ENCODE measurements around the gene S100A2.

S100A2 gene

DNA sequence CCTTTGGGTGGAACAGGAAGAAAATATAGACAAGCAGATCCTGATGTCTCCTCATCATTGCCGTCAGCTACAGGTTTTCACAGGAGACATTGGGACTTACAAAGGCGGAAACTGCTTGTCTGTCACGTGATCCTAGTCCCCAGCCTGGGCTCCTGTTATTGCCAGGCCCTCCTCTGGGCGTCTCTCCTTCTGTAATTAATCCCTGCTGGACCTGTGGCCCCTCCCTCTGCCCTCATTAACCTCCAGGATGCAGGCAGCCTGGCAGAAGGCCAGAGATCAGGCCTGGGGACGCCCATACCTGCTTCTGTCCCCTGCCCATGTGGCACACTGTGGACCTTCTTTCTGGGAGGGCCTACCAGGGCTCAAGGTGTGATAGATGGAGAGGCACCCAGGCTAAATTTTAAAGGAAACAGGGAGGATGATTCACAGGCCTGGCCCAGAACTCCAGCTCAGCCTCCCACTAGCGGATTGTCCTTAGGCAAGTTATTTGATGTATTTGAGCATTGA, 27.3 kb downstream of the S100A2 start:
- peak; percentile 54 for DNase-seq (ENCODE audit: extremely low spot score)
- ChIA-PET POLR2A (interaction anchor here (1.8 kb wide), 1 partner anchor 28 kb away, joined by 9 read pairs; the partner anchor contains the start of gene S100A2), CTCF (interaction anchor here (0.6 kb wide), 2 partner anchors 27 to 82 kb away, joined by 4 to 5 read pairs; no protein-coding TSS in a partner anchor)
- TF ChIP-seq BHLHE40 (IDR thresholded peaks at IDR 0.05; ENCODE audit: borderline replicate concordance) (no peak), LEF1 (IDR thresholded peaks at IDR 0.05; ENCODE audit: borderline replicate concordance) (no peak), NFRKB (IDR thresholded peaks at IDR 0.05) (no peak), ELF4 (IDR thresholded peaks at IDR 0.05) (no peak), FOXA1 (IDR thresholded peaks at IDR 0.05) (no peak), HDGF (IDR thresholded peaks at IDR 0.05; ENCODE audit: borderline replicate concordance) (no peak), L3MBTL2 (conservative IDR thresholded peaks at IDR 0.05) (no peak)
- TF ChIP-seq, protein P1, sequence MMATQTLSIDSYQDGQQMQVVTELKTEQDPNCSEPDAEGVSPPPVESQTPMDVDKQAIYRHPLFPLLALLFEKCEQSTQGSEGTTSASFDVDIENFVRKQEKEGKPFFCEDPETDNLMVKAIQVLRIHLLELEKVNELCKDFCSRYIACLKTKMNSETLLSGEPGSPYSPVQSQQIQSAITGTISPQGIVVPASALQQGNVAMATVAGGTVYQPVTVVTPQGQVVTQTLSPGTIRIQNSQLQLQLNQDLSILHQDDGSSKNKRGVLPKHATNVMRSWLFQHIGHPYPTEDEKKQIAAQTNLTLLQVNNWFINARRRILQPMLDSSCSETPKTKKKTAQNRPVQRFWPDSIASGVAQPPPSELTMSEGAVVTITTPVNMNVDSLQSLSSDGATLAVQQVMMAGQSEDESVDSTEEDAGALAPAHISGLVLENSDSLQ (IDR thresholded peaks at IDR 0.05): no peak

GRCh38 chr1:153537376-153537730, 28.3 kb downstream of the S100A2 start:
- ChIA-PET CTCF (no interaction called here), POLR2A (interaction anchor here (1.3 to 1.8 kb wide), 2 partner anchors 29 to 96 kb away, joined by 3 to 9 read pairs; partner anchors contain the start of genes CHTOP and S100A2)
- no peak for DNase-seq (ENCODE audit: extremely low spot score)
- TF ChIP-seq SP1 (IDR thresholded peaks at IDR 0.05) (no peak), NFRKB (IDR thresholded peaks at IDR 0.05) (no peak), LEF1 (IDR thresholded peaks at IDR 0.05; ENCODE audit: borderline replicate concordance) (no peak), CTBP1 (IDR thresholded peaks at IDR 0.05; ENCODE audit: borderline replicate concordance) (no peak), ARNT (IDR thresholded peaks at IDR 0.05) (no peak), HDGF (IDR thresholded peaks at IDR 0.05; ENCODE audit: borderline replicate concordance) (no peak), TARDBP (IDR thresholded peaks at IDR 0.05) (no peak), FOXA1 (IDR thresholded peaks at IDR 0.05) (no peak), BHLHE40 (IDR thresholded peaks at IDR 0.05; ENCODE audit: borderline replicate concordance) (no peak), SUZ12 (IDR thresholded peaks at IDR 0.05) (no peak), FOXK2 (IDR thresholded peaks at IDR 0.05) (no peak), L3MBTL2 (conservative IDR thresholded peaks at IDR 0.05) (no peak), FOXM1 (IDR thresholded peaks at IDR 0.05; ENCODE audit: borderline replicate concordance) (no peak), ELF4 (IDR thresholded peaks at IDR 0.05) (no peak), ZNF384 (IDR thresholded peaks at IDR 0.05) (no peak)
- TF ChIP-seq, protein P1 (IDR thresholded peaks at IDR 0.05): no peak

- POLR2A ChIA-PET: interaction anchor here (1.3 to 1.8 kb wide), 2 partner anchors 29 to 97 kb away, joined by 3 to 9 read pairs; partner anchors contain the start of genes CHTOP and S100A2
- no peak for DNase-seq (ENCODE audit: extremely low spot score)
- CTCF ChIA-PET: no interaction called here
- TF ChIP-seq ARNT (IDR thresholded peaks at IDR 0.05) (no peak), CTBP1 (IDR thresholded peaks at IDR 0.05; ENCODE audit: borderline replicate concordance) (no peak), FOXM1 (IDR thresholded peaks at IDR 0.05; ENCODE audit: borderline replicate concordance) (no peak), FOXK2 (IDR thresholded peaks at IDR 0.05) (no peak), FOXA1 (IDR thresholded peaks at IDR 0.05) (no peak), ELF4 (IDR thresholded peaks at IDR 0.05) (no peak), L3MBTL2 (conservative IDR thresholded peaks at IDR 0.05) (no peak), SP1 (IDR thresholded peaks at IDR 0.05) (no peak), HDGF (IDR thresholded peaks at IDR 0.05; ENCODE audit: borderline replicate concordance) (no peak), SUZ12 (IDR thresholded peaks at IDR 0.05) (no peak), LEF1 (IDR thresholded peaks at IDR 0.05; ENCODE audit: borderline replicate concordance) (no peak), NFRKB (IDR thresholded peaks at IDR 0.05) (no peak), TARDBP (IDR thresholded peaks at IDR 0.05) (no peak)
These were observed 28.8 kb downstream of the S100A2 start for GRCh38 chr1:153536671-153537375.

GRCh38 chr1:153536012-153536670, 29.5 kb downstream of the S100A2 start:
- ChIA-PET POLR2A (interaction anchor here (1.3 to 1.8 kb wide), 2 partner anchors 91 to 98 kb away, joined by 8 read pairs; partner anchors contain the start of genes CHTOP and S100A13), CTCF (no interaction called here)
- TF ChIP-seq FOXK2 (IDR thresholded peaks at IDR 0.05): no peak
- TF ChIP-seq LEF1 (IDR thresholded peaks at IDR 0.05; ENCODE audit: borderline replicate concordance): no peak
- TF ChIP-seq L3MBTL2 (conservative IDR thresholded peaks at IDR 0.05): no peak
- no peak for TF ChIP-seq FOXM1 (IDR thresholded peaks at IDR 0.05; ENCODE audit: borderline replicate concordance)
- TF ChIP-seq FOXA1 (IDR thresholded peaks at IDR 0.05): no peak
- TF ChIP-seq NFRKB (IDR thresholded peaks at IDR 0.05): no peak
- TF ChIP-seq ARNT (IDR thresholded peaks at IDR 0.05): no peak
- no peak for TF ChIP-seq BHLHE40 (IDR thresholded peaks at IDR 0.05; ENCODE audit: borderline replicate concordance)
- no peak for TF ChIP-seq HDGF (IDR thresholded peaks at IDR 0.05; ENCODE audit: borderline replicate concordance)
- no peak for TF ChIP-seq ZNF384 (IDR thresholded peaks at IDR 0.05)
- TF ChIP-seq SP1 (IDR thresholded peaks at IDR 0.05): no peak
- TF ChIP-seq CTBP1 (IDR thresholded peaks at IDR 0.05; ENCODE audit: borderline replicate concordance): no peak
- no peak for TF ChIP-seq SUZ12 (IDR thresholded peaks at IDR 0.05)
- TF ChIP-seq TARDBP (IDR thresholded peaks at IDR 0.05): no peak
- TF ChIP-seq, protein P1 (IDR thresholded peaks at IDR 0.05): no peak
- TF ChIP-seq ELF4 (IDR thresholded peaks at IDR 0.05): no peak
- DNase-seq (ENCODE audit: extremely low spot score): no peak

Measured in HEK293T (cell line).